A673 (cell line): Measurements from ENCODE around the gene PDE10A.

ENCODE experiments used
- CTCF ChIP-seq: fragments of 300-800, 200-600 bp; sonication (generic); conservative IDR thresholded peaks from 2 replicates; pipeline ENCODE4 v1.5.1; 2017; ENCODE audit warnings: low read depth, mild to moderate bottlenecking, antibody characterized with exemption, low read length, moderate library complexity, mixed read lengths
- EZH2 ChIP-seq: fragments of 200-600 bp; sonication (generic); IDR thresholded peaks from 2 replicates; pipeline ENCODE4 v1.6.1; 2017; ENCODE audit warnings: borderline replicate concordance, low read depth, mild to moderate bottlenecking, mixed read lengths, antibody characterized with exemption, low read length; ENCODE audit not compliant: poor library complexity, severe bottlenecking

- TF ChIP-seq EZH2: no peak
- TF ChIP-seq CTCF: no peak
Observed at GRCh38 chr6:165599121-165599520, 63.9 kb downstream of the PDE10A start.
